ENCODE data around the gene ASB10.
A peak's percentile ranks its signal among the peaks of the same experiment; 100 is the strongest.

ASB10 gene

GRCh38 chr7:151191544-151191943 lies 4.5 kb upstream of the ASB10 start:
- peak in 1 of 10 donors; percentile 65 for DNase-seq
- intact Hi-C loops (cut with DNase I): no loop called here

- no peak for DNase-seq
- intact Hi-C loops (cut with DNase I): no loop called here
These were observed 2.0 kb upstream of the ASB10 start for GRCh38 chr7:151189038-151189437.

DNA sequence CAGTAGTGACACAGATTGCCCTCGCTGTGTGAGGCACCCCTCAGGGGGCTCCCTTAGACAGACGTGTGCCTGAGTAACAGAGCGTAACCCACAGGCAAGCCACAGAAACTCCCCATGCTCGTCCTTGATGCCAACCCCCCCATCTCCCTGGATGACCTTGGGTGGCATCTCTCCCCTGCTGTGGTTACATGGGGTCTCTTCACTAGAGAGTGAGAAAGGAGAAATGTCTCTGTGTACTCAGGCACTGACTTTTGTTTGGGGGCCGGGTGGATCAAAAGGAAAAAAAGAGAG lies 1.1 kb upstream of the ASB10 start:
- no peak for DNase-seq
- intact Hi-C loops (cut with DNase I): no loop called here

DNA sequence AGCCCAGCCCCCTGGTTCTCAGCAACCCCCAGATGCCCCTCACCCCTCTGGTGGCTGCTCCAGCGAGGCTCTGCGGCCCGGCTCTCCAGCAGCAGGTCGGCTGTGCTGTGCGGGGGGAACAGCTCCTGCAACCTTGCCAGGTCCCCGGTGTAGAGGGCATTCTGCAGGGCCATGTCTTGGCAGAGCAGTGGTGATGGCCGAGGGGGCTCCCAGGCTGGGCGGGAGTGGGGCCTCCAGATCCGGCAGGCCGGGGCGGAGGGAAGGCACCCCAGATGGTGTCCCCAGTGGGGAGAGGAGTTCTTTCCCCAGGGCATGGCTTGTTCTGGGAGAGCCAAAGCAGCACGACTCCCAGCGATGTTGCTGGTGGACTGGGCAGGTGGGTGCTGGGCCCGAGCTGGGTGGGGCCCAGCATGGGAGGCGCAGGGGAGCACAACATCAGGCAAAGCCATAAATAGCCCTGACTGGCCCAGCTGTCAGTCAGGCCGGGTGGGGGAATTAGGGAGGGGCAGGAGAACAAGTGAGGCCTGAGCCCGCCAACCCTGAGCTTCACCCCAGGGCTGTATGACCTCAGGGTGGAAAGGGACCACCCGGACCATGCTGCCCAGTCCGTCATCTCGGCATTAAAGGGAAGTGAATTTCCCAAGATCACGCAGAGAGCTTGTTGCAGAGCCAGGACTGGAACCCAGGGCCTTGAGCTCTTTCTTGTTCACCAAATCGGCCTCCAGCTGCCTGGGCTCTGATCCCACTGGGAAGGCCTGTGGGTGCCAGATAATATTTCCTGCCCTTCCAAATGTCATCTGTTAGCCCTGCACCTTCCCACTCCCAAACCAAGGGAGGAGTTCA lies 580 bp upstream of the ASB10 start:
- DNase-seq: peak in 1 of 10 donors; percentile 64
- intact Hi-C loops (cut with DNase I): no loop called here

- no peak for DNase-seq
- intact Hi-C loops (cut with DNase I): no loop called here
These were observed 1.0 kb downstream of the ASB10 start for GRCh38 chr7:151185762-151186639.

- DNase-seq: peak in 1 of 10 donors; percentile 79
- intact Hi-C loops (cut with DNase I): no loop called here
These were observed 6.0 kb downstream of the ASB10 start for GRCh38 chr7:151181011-151181431.

DNA sequence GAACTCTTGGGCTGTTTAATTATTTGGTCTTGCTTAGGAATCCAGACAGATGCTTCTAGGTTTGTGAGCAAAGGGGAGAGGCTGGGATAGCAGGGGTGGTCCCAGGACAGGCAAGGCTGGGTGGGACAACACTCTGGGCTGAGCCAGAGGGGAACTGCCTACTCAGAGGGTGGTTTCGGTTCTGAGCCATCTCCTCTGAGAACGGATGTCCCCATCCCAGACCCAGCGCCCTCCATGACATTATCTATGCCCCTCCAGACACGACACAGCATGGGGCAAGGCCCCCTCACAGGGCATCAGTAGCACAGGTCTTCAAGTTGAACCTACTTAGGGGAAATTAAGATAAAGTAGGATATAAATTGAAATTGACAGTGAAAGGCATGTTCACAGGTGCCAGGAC lies 7.1 kb downstream of the ASB10 start:
- DNase-seq: no peak
- intact Hi-C loops (cut with DNase I): no loop called here

DNA sequence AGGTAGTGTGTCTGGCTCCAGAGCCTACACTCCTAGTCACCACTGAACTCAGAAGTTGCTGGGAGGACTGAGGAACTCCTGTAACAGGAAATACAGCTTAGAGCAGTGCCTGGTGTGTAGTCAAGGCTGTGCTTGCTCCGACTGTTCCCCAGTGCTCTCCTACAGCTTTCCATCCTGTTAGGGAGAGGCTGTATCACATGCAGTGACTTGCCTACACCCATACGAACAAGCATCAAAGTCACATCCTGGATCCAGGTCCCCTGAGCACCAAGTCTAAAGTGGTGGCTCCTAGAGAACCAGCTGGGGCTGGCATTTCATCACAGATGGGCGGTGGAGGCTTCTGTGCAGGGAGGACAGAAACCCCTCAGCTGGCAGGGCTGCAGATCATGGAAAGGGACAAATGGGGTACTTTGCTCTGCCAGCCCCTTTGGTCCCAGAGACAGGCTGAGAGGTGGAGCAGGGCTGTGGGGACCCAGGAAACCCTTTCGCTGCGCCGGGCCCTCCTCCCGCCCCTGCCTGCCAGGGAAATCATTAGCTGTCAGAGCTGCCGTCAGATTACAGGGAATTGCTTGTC lies 7.7 kb downstream of the ASB10 start:
- peak in 1 of 10 donors; percentile 55 for DNase-seq
- intact Hi-C loops (cut with DNase I): no loop called here

DNA sequence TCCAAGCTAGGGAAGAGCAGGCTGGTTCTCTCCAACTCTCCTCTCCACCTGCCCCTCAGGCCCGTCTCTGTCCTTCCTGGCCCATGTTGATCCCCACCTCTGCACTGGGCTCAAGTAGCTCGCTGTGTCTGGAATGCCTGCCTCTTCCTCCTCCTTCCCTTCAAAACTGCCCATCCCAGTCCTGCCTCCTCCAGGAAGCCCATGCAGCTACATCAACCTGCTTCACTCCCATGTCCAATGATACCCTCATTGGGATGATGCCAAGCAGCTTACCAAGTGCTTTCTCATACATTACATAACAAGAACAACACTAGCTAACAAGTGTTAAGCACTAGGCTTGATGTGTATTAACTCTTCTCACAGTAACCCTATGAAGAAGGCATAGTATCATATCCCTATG lies 8.2 kb downstream of the ASB10 start:
- peak in 1 of 10 donors; percentile 26 for DNase-seq
- intact Hi-C loops (cut with DNase I): no loop called here

- intact Hi-C loops (cut with DNase I): no loop called here
These were observed 8.8 kb downstream of the ASB10 start for GRCh38 chr7:151178236-151178635.

DNA sequence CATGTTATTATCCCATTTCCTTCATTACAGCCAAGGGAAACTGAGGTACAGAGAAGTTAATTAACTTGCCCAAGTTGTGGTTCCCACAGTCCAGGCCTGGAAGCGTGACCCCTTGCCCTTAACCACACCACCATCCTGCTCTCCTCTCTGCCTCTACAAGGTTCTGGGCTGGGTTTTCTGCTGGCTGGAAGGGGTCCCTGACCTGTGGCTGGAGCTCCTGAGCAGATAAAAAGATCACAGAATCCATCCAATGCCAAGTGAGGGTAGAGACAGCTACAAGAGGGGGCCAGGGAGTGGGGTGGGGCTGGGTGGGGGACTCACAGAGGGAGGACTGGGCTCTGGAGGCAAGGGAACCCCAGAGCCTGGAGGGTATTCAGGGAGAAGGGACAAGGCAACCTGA lies 9.7 kb downstream of the ASB10 start:
- DNase-seq: peak in 1 of 10 donors; percentile 31
- intact Hi-C loops (cut with DNase I): no loop called here

More at GRCh38 chr7:151178236-151178635, 8.8 kb downstream of the ASB10 start:
- DNase-seq: peak in 1 of 10 donors; percentile 45

DNA sequence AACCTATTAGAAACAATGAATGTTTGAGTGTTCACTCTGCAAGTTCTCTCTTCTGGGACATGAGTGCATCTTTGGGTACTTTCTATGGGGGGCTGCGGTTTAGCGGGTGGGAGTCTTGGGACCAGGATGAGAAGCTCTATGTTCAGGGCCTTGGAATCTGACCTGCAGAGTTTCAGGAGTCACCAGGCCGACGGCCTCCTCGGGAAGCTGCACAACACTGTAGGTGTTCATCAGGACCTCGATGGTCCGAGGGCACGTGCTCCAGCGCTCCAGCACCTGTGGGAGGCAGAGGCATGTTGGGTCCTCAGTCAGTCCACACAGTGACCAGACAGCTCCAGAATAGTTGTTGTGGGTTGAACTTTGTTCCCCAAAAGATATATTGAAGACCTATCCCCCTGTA lies 10.6 kb downstream of the ASB10 start:
- peak in 1 of 10 donors; percentile 40 for DNase-seq
- intact Hi-C loops (cut with DNase I): no loop called here

DNA sequence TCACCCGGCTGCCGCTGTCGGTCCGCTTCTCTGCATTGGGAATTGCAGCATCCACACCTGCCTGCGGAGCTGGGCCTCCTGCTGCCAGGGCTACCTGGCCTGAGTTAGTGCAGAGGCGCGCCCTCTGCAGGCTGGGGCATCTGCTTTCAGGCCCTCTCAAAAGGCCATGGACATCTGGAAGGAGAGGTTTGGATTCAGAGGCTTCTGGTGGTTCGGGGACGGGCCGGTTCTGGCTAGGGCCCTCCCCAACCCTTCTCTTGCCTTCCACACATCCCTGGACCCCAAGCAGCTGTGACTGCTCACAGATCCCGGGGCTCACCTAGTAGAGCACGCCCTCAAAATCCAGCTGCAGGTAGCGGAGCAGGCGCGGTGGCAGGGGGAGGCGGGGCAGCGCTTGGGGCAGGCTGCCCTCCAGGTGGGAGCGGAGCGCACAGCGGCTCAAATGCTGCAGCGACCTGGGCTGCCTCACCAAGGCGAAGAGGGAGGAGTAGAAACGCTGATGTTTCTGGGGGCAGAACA lies 11.2 kb downstream of the ASB10 start:
- DNase-seq: peak in 1 of 10 donors; percentile 77
- intact Hi-C loops (cut with DNase I): no loop called here

DNA sequence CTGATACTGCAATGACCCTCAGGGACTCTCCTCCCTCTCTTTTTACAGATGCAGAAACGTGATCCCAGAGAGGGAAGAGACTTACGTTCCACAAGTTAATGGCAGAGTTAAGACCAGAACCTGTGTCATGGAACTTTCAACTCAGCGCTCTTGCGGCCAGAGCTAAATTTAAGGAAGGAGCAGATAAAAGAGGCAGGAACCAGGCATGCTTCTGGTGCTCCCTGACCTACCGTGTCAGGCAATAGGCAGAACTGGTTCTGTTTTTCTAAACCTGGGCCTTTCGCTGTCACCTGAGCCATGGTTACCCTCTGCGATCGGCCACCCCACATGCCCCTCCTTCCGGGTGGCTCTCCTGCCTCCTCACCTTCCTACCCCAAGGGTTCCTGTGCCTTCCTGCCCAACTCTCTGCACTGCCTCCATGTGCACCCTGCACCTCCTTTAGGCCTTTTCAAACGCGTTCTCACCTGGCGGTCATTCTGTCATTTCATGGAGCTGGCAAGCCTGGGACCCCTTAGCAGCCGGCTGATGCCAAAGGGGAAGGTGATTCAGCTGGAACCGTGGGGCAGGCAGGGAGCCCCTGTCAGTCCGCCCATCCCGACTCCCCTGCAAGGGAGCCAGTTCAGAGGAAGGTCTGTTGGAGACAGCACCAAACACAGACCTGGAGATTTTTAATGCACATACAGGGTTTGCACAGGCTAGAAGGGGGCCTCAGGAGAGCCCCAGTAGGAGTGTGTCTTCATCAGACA lies 11.8 kb downstream of the ASB10 start:
- intact Hi-C loops (cut with DNase I): no loop called here
- DNase-seq: peak in 1 of 10 donors; percentile 47

DNA sequence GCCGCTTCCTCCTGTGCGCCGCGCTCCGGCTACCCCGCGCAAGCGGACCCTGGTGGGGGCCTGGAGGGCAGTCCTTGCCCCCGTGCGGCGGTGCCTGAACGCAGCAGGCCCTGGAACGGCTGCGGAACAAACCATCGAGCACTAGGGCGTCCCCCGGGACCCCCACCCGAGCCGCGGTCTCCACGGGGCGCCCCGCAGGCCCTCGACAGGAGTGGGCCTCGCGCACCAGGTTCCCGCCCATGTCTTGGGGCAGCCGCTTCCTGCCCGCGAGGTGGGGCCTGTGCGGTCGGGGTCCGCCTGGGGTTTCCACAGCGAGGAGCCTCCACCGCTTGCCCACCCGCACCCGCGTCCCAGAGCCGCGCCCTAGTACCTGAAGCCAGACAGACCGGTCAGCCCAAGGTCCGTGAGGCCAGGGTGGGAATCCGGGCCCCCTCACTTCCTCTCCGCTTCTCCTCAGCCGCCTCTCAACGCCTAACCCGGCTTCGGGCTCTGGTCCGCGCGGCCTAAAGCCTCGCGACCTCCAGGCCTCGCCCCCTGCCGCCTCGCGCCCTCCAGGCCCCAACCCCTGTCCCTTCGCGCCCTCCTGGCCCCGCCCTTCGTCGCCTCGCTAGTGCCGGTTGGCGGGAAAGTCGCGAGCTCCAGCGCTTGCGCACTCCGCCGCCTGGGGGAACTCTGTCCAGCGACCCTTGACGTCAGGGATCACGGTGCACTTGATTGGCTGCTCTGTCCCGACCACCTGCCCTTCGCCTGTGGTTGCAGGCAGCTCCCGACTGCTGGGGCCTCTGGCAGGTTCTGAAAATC lies 12.6 kb downstream of the ASB10 start:
- DNase-seq: peak in 1 of 10 donors; percentile 85
- intact Hi-C loops (cut with DNase I): loop anchor here (5.0 kb wide), 1 partner anchor 128 kb away; no protein-coding TSS in a partner anchor

DNA sequence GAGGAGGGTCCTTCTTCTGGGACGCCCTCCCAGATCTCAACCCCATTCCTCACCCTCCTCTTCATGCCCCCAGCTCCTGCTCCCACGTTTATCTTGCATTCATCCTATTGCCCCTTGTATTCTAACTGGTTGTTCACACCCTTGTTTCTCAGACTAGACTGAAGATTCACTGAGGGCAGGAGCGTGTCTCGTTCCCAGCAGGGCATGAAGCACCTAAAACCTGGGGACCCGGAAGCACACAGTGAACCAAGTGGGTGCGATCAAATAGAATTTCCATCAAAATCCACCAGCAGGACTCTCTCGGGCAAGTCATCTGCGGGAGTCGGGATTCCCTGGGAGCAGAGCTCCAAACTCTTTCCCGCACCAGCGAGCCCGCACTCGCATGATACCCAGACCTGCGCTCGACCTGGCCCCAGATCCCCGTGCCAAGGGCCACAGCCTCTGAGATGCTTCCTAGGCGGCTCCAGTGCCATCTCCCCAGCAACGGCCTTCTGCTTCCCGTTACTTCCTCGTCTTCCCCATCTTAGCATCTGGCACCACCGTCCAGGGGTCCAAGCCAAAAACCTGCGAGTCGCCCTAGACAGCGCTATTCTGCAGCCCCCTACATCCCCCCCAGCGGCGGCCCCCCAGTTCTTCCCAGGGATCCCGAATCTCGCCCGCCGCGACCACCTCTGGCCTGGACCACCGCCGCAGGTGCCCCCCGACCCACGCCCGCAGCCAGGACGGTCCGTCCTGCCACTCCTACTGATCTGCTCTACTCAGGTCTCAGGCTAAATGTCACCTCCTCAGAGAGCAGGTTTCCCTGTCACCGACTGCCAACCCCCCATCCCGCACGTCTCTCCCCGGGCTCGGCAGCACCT lies 13.4 kb downstream of the ASB10 start:
- DNase-seq: peak in 1 of 10 donors; percentile 78
- intact Hi-C loops (cut with DNase I): loop anchor here (5.0 kb wide), 1 partner anchor 129 kb away; no protein-coding TSS in a partner anchor

DNA sequence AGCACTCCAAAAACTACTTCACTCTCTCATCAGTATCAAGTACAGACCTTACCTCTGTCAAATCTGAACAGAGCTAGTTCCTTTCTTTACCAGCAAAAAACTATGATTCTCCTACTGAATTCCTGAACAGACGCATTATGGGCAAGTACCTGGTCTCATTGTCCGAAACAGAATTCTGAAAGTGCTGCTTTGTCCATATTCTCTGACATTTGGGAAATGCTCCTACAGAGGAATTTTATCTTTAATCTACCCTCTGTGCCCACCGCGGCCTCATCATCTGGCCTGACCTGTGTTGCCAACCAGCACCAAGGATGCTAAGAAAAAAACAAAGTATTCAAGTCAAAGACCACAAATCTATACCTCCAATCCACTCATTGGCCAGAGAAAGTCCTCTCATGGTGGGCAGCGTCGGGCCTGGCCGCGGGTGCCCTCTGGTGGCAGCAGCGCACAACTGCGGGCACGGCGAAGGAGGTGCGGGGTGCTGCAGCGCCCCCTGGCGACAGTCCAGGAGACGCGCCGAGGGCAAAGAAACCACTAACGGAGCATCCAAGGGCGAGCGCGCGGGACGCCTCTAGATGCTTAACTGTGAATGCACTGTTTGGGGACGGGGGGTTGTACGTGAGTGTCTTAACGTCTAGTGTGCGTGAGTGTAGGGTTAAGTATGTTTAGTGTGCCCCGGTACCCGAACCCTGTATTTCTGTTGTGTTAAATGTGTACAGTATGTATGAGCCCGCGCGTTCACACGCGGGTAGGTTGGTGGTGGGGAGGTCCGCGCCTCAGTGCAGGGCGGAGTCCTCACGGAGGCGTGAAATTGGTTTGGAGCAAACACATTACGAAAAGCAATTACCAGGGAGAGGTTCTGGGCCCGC lies 14.5 kb downstream of the ASB10 start:
- DNase-seq: peak; percentile 68 to 98 (median 81)
- intact Hi-C loops (cut with DNase I): loop anchor here (1.0 to 5.0 kb wide), 2 partner anchors 48 to 130 kb away; no protein-coding TSS in a partner anchor

All from posterior cingulate gyrus (tissue), 11 donors.